Ovary (tissue), 9 donors: ENCODE results near the gene MS4A1. TPM values are rescaled to one million over a fixed set of nuclear protein-coding genes. Genes with fewer than 3 reads are reported as not detected.
"Not testable (repeated sequence)": the region's sequence is repeated elsewhere in the genome, so short reads cannot be mapped to it uniquely, and the experiment has no call there.

ENCODE experiments used
- DNase-seq, 5 donors: peaks; one replicate each; pipeline ENCODE4 v3.0.0-alpha.2; 2019 to 2020
- H3K27ac ChIP-seq, 2 donors: fragments of 200-600 bp; one replicate each; pipeline versions ENCODE4 v1.5.1 to v1.8.0; 2019 to 2022
- H3K27me3 ChIP-seq: fragments of 200-600 bp; one replicate; pipeline ENCODE4 v1.8.0; 2022
- H3K36me3 ChIP-seq: fragments of 200-600 bp; sonication (generic); one replicate; pipeline ENCODE4 v1.5.1; 2019
- H3K4me1 ChIP-seq: one replicate; pipeline ENCODE4 v1.8.1; 2013; ENCODE audit warnings: mild to moderate bottlenecking, moderate library complexity; ENCODE audit not compliant: insufficient read depth
- H3K4me3 ChIP-seq: fragments of 200-600 bp; sonication (generic); one replicate; pipeline ENCODE4 v1.5.1; 2017
- H3K9me3 ChIP-seq, 2 donors: fragments of 200-600 bp in 1 of 2; sonication (generic) in 1 of 2; one replicate each; pipeline versions ENCODE4 v1.5.1 to v1.8.1; 2013 to 2019; ENCODE audit warnings: mild to moderate bottlenecking in 1 of 2, moderate library complexity in 1 of 2
- EP300 ChIP-seq: sonication (generic); formaldehyde crosslinking; IDR thresholded peaks from one replicate; pipeline ENCODE4 v1.6.1; 2017; ENCODE audit warnings: antibody characterized with exemption
- POLR2A ChIP-seq: fragments of 450-650 bp; IDR thresholded peaks from one replicate; pipeline ENCODE4 v1.6.1; 2017; ENCODE audit warnings: antibody characterized with exemption, mild to moderate bottlenecking, moderate library complexity
- WGBS, 3 donors: extraction: QIAGEN DNeasy Blood & Tissue Kit in 1 of 3; methylation state at CpG; one replicate each; pipeline versions ENCODE4 v1.1.5 to v1.1.7; 2013 to 2017; 5-methylcytosine and 5-hydroxymethylcytosine counted together
- intact Hi-C, 4 donors: fragments of 100-400 bp; cut with DNase I; formaldehyde crosslinking; loops; one replicate each; pipeline versions ENCODE4 v1.11.0 to v1.15.1; 2022 to 2023
- polyA plus RNA-seq, 2 donors: library from polyadenylated mRNA; stranded (reverse); fragments of 200-250 nt in 1 of 2; fragments of 350-450 nt in 1 of 2; fragmentation: Illumina TruSeq in 1 of 2; extraction: RNeasy Lipid Tissue Mini Kit (QIAGEN cat#74804) in 1 of 2; gene quantifications; one replicate each; pipeline ENCODE4 v1.2.3, GENCODE V29; 2013 to 2014
- total RNA-seq, 7 donors: library from RNA; depleted of rRNA in 2 of 7; stranded (reverse); fragments of >200 nt in 2 of 7; fragmentation: NEBNext Ultra II Directional in 3 of 7; extraction: Animal tissue kit (Norgen Biotek cat#: 25700) in 3 of 7; gene quantifications; one replicate each; pipeline versions ENCODE4 v1.1.0 to v1.2.4, GENCODE V29; 2016 to 2023
- TF ChIP-seq, protein P1 (sequence below), 3 donors: fragments of 450-650 bp in 2 of 3; fragments of 200-600 bp in 1 of 3; IDR thresholded peaks; one replicate each; pipeline versions ENCODE4 v1.5.1 to v1.8.0; 2016 to 2022; ENCODE audit warnings: antibody characterized with exemption in 3 of 3, mild to moderate bottlenecking in 1 of 3
- donor health status: DM: no; HTN: no; CAD: no; lungs with moderate emphysema.
- donor health status: DM: no; HTN: no; CAD: no.
- donor health status: Bipolar disorder and iron deficiency.
- donor health status: DM: yes; HTN: yes; CAD: no.
- donor health status: DM: no; HTN: no; CAD: no.
- donor health status: DM: yes; HTN: yes; CAD: no.

The MS4A1 gene
- total and polyA plus RNA-seq, 9 donors, result 0.05 to 0.74 (median 0.27) TPM; not detected in 4

- no peak overlapping the region for H3K4me3 ChIP-seq
- no peaks in the 10 kb centered on the region for H3K36me3 ChIP-seq
- H3K4me1 ChIP-seq, result no peaks in the 10 kb centered on the region
- no peak overlapping the region for H3K27ac ChIP-seq
- no peaks in the 10 kb centered on the region for H3K9me3 ChIP-seq
- WGBS, 3 donors, result 50 to 72% (median 53%) methylated on average over 3 of the region's 3 CpGs
- DNase-seq, result no peak
- intact Hi-C loops, result no loop called here
- no peaks in the 10 kb centered on the region for H3K27me3 ChIP-seq
- TF ChIP-seq, protein P1, sequence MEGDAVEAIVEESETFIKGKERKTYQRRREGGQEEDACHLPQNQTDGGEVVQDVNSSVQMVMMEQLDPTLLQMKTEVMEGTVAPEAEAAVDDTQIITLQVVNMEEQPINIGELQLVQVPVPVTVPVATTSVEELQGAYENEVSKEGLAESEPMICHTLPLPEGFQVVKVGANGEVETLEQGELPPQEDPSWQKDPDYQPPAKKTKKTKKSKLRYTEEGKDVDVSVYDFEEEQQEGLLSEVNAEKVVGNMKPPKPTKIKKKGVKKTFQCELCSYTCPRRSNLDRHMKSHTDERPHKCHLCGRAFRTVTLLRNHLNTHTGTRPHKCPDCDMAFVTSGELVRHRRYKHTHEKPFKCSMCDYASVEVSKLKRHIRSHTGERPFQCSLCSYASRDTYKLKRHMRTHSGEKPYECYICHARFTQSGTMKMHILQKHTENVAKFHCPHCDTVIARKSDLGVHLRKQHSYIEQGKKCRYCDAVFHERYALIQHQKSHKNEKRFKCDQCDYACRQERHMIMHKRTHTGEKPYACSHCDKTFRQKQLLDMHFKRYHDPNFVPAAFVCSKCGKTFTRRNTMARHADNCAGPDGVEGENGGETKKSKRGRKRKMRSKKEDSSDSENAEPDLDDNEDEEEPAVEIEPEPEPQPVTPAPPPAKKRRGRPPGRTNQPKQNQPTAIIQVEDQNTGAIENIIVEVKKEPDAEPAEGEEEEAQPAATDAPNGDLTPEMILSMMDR (IDR thresholded peaks at IDR 0.05), result no peak
- TF ChIP-seq POLR2A, result no peak
- no peak for TF ChIP-seq EP300
Observed at GRCh38 chr11:60504219-60504905, 48.7 kb downstream of the MS4A1 start.

DNA sequence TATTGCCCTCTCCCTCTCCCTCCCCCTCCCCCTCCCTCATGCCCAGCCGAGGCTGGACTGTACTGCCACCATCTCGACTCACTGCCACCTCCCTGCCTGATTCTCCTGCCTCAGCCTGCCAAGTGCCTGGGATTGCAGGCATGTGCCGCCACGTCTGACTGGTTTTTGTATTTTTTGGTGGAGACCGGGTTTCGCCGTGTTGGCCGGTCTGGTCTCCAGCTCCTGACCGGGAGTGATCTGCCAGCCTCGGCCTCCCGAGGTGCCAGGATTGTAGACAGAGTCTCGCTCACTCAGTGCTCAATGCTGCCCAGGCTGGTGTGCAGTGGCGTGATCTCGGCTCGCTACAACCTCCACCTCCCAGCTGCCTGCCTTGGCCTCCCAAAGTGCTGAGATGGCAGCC is 54.0 kb downstream of the MS4A1 start:
- H3K27me3 ChIP-seq, intact Hi-C loops, H3K4me3 ChIP-seq, H3K36me3 ChIP-seq, H3K9me3 ChIP-seq, DNase-seq, H3K27ac ChIP-seq, H3K4me1 ChIP-seq: not testable (repeated sequence)
- WGBS, 3 donors, result 80 to 82% (median 81%) methylated on average over 15 of the region's 15 CpGs

GRCh38 chr11:60510209-60510608 is 54.6 kb downstream of the MS4A1 start:
- DNase-seq, H3K27me3 ChIP-seq, H3K27ac ChIP-seq, intact Hi-C loops, H3K4me3 ChIP-seq, H3K36me3 ChIP-seq, H3K9me3 ChIP-seq, H3K4me1 ChIP-seq: not testable (repeated sequence)
- WGBS, 3 donors, result 88 to 96% (median 94%) methylated on average over 14 to 28 of the region's 28 CpGs

GRCh38 chr11:60511393-60511792 is 55.7 kb downstream of the MS4A1 start:
- no peak for DNase-seq

GRCh38 chr11:60512651-60513225 is 57.1 kb downstream of the MS4A1 start:
- H3K4me3 ChIP-seq, result no peak overlapping the region
- no peaks in the 10 kb centered on the region for H3K36me3 ChIP-seq
- intact Hi-C loops, result no loop called here
- 40 to 58% (median 44%) methylated on average over 3 of the region's 3 CpGs for WGBS, 3 donors
- no peak for DNase-seq
- H3K4me1 ChIP-seq, result no peaks in the 10 kb centered on the region
- H3K9me3 ChIP-seq, result no peaks in the 10 kb centered on the region
- no peak overlapping the region for H3K27ac ChIP-seq
- no peaks in the 10 kb centered on the region for H3K27me3 ChIP-seq
- TF ChIP-seq POLR2A (no peak), EP300 (no peak)
- TF ChIP-seq, protein P1 (IDR thresholded peaks at IDR 0.05), result no peak

More at GRCh38 chr11:60511393-60511792, 55.7 kb downstream of the MS4A1 start:
- H3K4me1 ChIP-seq, result no peaks in the 10 kb centered on the region
- intact Hi-C loops, result no loop called here
- no peaks in the 10 kb centered on the region for H3K36me3 ChIP-seq
- 71 to 76% (median 74%) methylated on average over 6 of the region's 6 CpGs for WGBS, 3 donors
- TF ChIP-seq EP300 (no peak), POLR2A (no peak)
- TF ChIP-seq, protein P1 (IDR thresholded peaks at IDR 0.05), result no peak
- H3K27ac ChIP-seq, result no peak overlapping the region
- H3K9me3 ChIP-seq, result no peaks in the 10 kb centered on the region
- H3K4me3 ChIP-seq, result no peak overlapping the region
- no peaks in the 10 kb centered on the region for H3K27me3 ChIP-seq
